OCI-LY1 (cell line): Measurements from ENCODE around the gene GALNT13.

ENCODE experiments used
- H2AFZ ChIP-seq: fragments of 200-600 bp; sonication (generic), shearing (Covaris generic); 2 replicates; pipeline ENCODE4 v1.6.0; 2014; ENCODE audit warnings: antibody characterized with exemption, mild to moderate bottlenecking, low read length
- H3F3A ChIP-seq: fragments of 200-600 bp; sonication (generic), shearing (Covaris generic); 2 replicates; pipeline ENCODE4 v1.6.0; 2014; ENCODE audit warnings: mild to moderate bottlenecking, antibody characterized with exemption, low read length, moderate library complexity; ENCODE audit not compliant: insufficient read depth
- H3K27ac ChIP-seq: fragments of 200-600 bp; sonication (generic); 2 replicates; pipeline ENCODE4 v1.5.1; 2014; ENCODE audit warnings: low read length, mixed run types, mild to moderate bottlenecking, low read depth; ENCODE audit not compliant: poor library complexity, severe bottlenecking
- H3K27me3 ChIP-seq: fragments of 200-600 bp; sonication (generic); 2 replicates; pipeline ENCODE4 v1.6.0; 2014; ENCODE audit warnings: antibody characterized with exemption, mild to moderate bottlenecking, low read length, moderate library complexity; ENCODE audit not compliant: insufficient read depth
- H3K36me3 ChIP-seq: fragments of 200-600 bp; sonication (generic); 2 replicates; pipeline ENCODE4 v1.6.1; 2014; ENCODE audit warnings: mild to moderate bottlenecking, antibody characterized with exemption, low read length, moderate library complexity, mixed read lengths; ENCODE audit not compliant: insufficient read depth
- H3K4me1 ChIP-seq: fragments of 200-600 bp; sonication (generic); 2 replicates; pipeline ENCODE4 v1.5.1; 2014; ENCODE audit warnings: mild to moderate bottlenecking, low read length, moderate library complexity; ENCODE audit not compliant: insufficient read depth, severe bottlenecking
- H3K4me2 ChIP-seq: fragments of 200-600 bp; sonication (generic), shearing (Covaris generic); 2 replicates; pipeline ENCODE4 v1.6.1; 2014; ENCODE audit warnings: low read length
- H3K4me3 ChIP-seq: fragments of 200-600 bp; sonication (generic); 2 replicates; pipeline ENCODE4 v1.5.1; 2014; ENCODE audit warnings: low read length, low read depth, mild to moderate bottlenecking, mixed read lengths; ENCODE audit not compliant: poor library complexity, severe bottlenecking
- H3K79me2 ChIP-seq: fragments of 200-600 bp; shearing (Covaris generic); 2 replicates; pipeline ENCODE4 v1.6.1; 2016; ENCODE audit warnings: mixed run types, low read length, mixed read lengths; ENCODE audit not compliant: insufficient read depth
- H3K9ac ChIP-seq: fragments of 200-600 bp; sonication (generic), shearing (Covaris generic); 2 replicates; pipeline ENCODE4 v1.6.1; 2014; ENCODE audit warnings: mild to moderate bottlenecking, low read length, mixed read lengths
- H3K9me2 ChIP-seq: fragments of 200-600 bp; sonication (generic), shearing (Covaris generic); 2 replicates; pipeline ENCODE4 v1.6.1; 2014; ENCODE audit warnings: low read depth, mild to moderate bottlenecking, low read length, mixed read lengths
- H3K9me3 ChIP-seq: fragments of 200-600 bp; shearing (Covaris generic); 2 replicates; pipeline ENCODE4 v1.6.1; 2014; ENCODE audit warnings: low read length, mixed read lengths
- H4K20me1 ChIP-seq: fragments of 200-600 bp; sonication (generic), shearing (Covaris generic); 2 replicates; pipeline ENCODE4 v1.6.0; 2016; ENCODE audit warnings: mild to moderate bottlenecking, low read length; ENCODE audit not compliant: insufficient read depth
- CTCF ChIP-seq: fragments of 200-600 bp; sonication (generic), shearing (Covaris generic); IDR thresholded peaks from 2 replicates; pipeline ENCODE4 v1.5.1; 2017; ENCODE audit warnings: mild to moderate bottlenecking, antibody characterized with exemption, low read length, moderate library complexity, mixed read lengths
- EZH2 ChIP-seq: fragments of 200-600 bp; sonication (generic), shearing (Covaris generic); IDR thresholded peaks from 2 replicates; pipeline ENCODE4 v1.8.0; 2017; ENCODE audit warnings: borderline replicate concordance, mixed run types, mild to moderate bottlenecking, antibody characterized with exemption, low read length, moderate library complexity, mixed read lengths

Gene GALNT13

GRCh38 chr2:154231021-154231420, 359.3 kb downstream of the GALNT13 start:
- Histone ChIP-seq H3K4me1 (no peaks in the 10 kb centered on the region), H3K4me2 (no peak overlapping the region), H3F3A (no peaks in the 10 kb centered on the region), H3K27ac (no peak overlapping the region), H4K20me1 (no peaks in the 10 kb centered on the region), H3K9me3 (no peaks in the 10 kb centered on the region), H3K36me3 (no peaks in the 10 kb centered on the region), H3K4me3 (no peak overlapping the region), H2AFZ (no peak overlapping the region), H3K27me3 (no peaks in the 10 kb centered on the region), H3K9ac (no peak overlapping the region), H3K79me2 (no peaks in the 10 kb centered on the region), H3K9me2 (no peaks in the 10 kb centered on the region)
- no peak for TF ChIP-seq EZH2
- TF ChIP-seq CTCF: no peak

- no peaks in the 10 kb centered on the region for H4K20me1 ChIP-seq
- no peak overlapping the region for H3K9ac ChIP-seq
- no peaks in the 10 kb centered on the region for H3K79me2 ChIP-seq
- H3K36me3 ChIP-seq: no peaks in the 10 kb centered on the region
- no peaks in the 10 kb centered on the region for H3K9me3 ChIP-seq
- no peak overlapping the region for H3K27ac ChIP-seq
- no peaks in the 10 kb centered on the region for H3F3A ChIP-seq
- no peak overlapping the region for H3K4me3 ChIP-seq
- H3K4me1 ChIP-seq: no peaks in the 10 kb centered on the region
- no peaks in the 10 kb centered on the region for H3K9me2 ChIP-seq
- H3K4me2 ChIP-seq: no peak overlapping the region
- TF ChIP-seq CTCF: no peak
- TF ChIP-seq EZH2: no peak
- H3K27me3 ChIP-seq: no peaks in the 10 kb centered on the region
- no peak overlapping the region for H2AFZ ChIP-seq
Measured at GRCh38 chr2:154233231-154233630, 361.5 kb downstream of the GALNT13 start.

- no peak overlapping the region for H3K4me2 ChIP-seq
- TF ChIP-seq CTCF: no peak
- no peak for TF ChIP-seq EZH2
Measured at GRCh38 chr2:154238252-154238651, 366.5 kb downstream of the GALNT13 start.

More at GRCh38 chr2:154238252-154238651, 366.5 kb downstream of the GALNT13 start:
- no peaks in the 10 kb centered on the region for H3K27me3 ChIP-seq
- no peaks in the 10 kb centered on the region for H3K4me1 ChIP-seq
- H3K9ac ChIP-seq: no peak overlapping the region
- no peak overlapping the region for H2AFZ ChIP-seq
- no peaks in the 10 kb centered on the region for H3F3A ChIP-seq
- no peak overlapping the region for H3K4me3 ChIP-seq
- no peaks in the 10 kb centered on the region for H3K9me3 ChIP-seq
- no peaks in the 10 kb centered on the region for H3K79me2 ChIP-seq
- no peaks in the 10 kb centered on the region for H4K20me1 ChIP-seq
- no peak overlapping the region for H3K27ac ChIP-seq
- no peaks in the 10 kb centered on the region for H3K9me2 ChIP-seq
- no peaks in the 10 kb centered on the region for H3K36me3 ChIP-seq
